Measurements from ENCODE around the gene SLC35G3.

- TF ChIP-seq TOX (CRISPR knock-in tag; IDR thresholded peaks at IDR 0.05; ENCODE audit: borderline replicate concordance) = no peak
- TF ChIP-seq, protein P1, sequence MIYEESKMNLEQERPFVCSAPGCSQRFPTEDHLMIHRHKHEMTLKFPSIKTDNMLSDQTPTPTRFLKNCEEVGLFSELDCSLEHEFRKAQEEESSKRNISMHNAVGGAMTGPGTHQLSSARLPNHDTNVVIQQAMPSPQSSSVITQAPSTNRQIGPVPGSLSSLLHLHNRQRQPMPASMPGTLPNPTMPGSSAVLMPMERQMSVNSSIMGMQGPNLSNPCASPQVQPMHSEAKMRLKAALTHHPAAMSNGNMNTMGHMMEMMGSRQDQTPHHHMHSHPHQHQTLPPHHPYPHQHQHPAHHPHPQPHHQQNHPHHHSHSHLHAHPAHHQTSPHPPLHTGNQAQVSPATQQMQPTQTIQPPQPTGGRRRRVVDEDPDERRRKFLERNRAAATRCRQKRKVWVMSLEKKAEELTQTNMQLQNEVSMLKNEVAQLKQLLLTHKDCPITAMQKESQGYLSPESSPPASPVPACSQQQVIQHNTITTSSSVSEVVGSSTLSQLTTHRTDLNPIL (CRISPR knock-in tag; IDR thresholded peaks at IDR 0.05; ENCODE audit: low read depth) = no peak
- no peak for TF ChIP-seq GLIS3 (CRISPR knock-in tag; IDR thresholded peaks at IDR 0.05)
- TF ChIP-seq RARB (CRISPR knock-in tag; IDR thresholded peaks at IDR 0.05) = no peak
- TF ChIP-seq, protein P2, sequence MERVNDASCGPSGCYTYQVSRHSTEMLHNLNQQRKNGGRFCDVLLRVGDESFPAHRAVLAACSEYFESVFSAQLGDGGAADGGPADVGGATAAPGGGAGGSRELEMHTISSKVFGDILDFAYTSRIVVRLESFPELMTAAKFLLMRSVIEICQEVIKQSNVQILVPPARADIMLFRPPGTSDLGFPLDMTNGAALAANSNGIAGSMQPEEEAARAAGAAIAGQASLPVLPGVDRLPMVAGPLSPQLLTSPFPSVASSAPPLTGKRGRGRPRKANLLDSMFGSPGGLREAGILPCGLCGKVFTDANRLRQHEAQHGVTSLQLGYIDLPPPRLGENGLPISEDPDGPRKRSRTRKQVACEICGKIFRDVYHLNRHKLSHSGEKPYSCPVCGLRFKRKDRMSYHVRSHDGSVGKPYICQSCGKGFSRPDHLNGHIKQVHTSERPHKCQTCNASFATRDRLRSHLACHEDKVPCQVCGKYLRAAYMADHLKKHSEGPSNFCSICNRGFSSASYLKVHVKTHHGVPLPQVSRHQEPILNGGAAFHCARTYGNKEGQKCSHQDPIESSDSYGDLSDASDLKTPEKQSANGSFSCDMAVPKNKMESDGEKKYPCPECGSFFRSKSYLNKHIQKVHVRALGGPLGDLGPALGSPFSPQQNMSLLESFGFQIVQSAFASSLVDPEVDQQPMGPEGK (CRISPR knock-in tag; IDR thresholded peaks at IDR 0.05; ENCODE audit: borderline replicate concordance) = no peak
- no peak for TF ChIP-seq ZNF70 (CRISPR knock-in tag; IDR thresholded peaks at IDR 0.05)
- no peak for TF ChIP-seq TSHZ2 (CRISPR knock-in tag; IDR thresholded peaks at IDR 0.05)
- no peak for TF ChIP-seq ARNTL (CRISPR knock-in tag; IDR thresholded peaks at IDR 0.05; ENCODE audit: borderline replicate concordance, low read depth)
- TF ChIP-seq, protein P3, sequence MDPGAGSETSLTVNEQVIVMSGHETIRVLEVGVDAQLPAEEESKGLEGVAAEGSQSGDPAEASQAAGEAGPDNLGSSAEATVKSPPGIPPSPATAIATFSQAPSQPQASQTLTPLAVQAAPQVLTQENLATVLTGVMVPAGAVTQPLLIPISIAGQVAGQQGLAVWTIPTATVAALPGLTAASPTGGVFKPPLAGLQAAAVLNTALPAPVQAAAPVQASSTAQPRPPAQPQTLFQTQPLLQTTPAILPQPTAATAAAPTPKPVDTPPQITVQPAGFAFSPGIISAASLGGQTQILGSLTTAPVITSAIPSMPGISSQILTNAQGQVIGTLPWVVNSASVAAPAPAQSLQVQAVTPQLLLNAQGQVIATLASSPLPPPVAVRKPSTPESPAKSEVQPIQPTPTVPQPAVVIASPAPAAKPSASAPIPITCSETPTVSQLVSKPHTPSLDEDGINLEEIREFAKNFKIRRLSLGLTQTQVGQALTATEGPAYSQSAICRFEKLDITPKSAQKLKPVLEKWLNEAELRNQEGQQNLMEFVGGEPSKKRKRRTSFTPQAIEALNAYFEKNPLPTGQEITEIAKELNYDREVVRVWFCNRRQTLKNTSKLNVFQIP (CRISPR knock-in tag; IDR thresholded peaks at IDR 0.05; ENCODE audit: borderline replicate concordance, low read depth) = no peak
- TF ChIP-seq ESRRG (CRISPR knock-in tag; IDR thresholded peaks at IDR 0.05) = no peak
- no peak for TF ChIP-seq ZFP30 (CRISPR knock-in tag; IDR thresholded peaks at IDR 0.05)
- no peak for TF ChIP-seq PPARA (CRISPR knock-in tag; IDR thresholded peaks at IDR 0.05; ENCODE audit: borderline replicate concordance)
- TF ChIP-seq ZFP3 (CRISPR knock-in tag; IDR thresholded peaks at IDR 0.05) = no peak
- TF ChIP-seq ZC3H10 (CRISPR knock-in tag; IDR thresholded peaks at IDR 0.05) = no peak
Measured at GRCh38 chr17:35217107-35217506, 22.9 kb upstream of the SLC35G3 start.
